HFFc6 (cell line): ENCODE results near the gene ANO6. TPM values are rescaled to one million over a fixed set of nuclear protein-coding genes. Genes with fewer than 3 reads are reported as not detected.

Source experiments
- DNase-seq: peaks from one replicate; pipeline ENCODE4 v3.0.0-alpha.2; 2018
- H3K27ac Mint-ChIP-seq: 2 replicates; pipeline ENCODE4 v1.8.0; 2020; ENCODE audit warnings: mild to moderate bottlenecking, mixed read lengths
- H3K27me3 Mint-ChIP-seq: 2 replicates; pipeline ENCODE4 v1.8.0; 2021; ENCODE audit warnings: mild to moderate bottlenecking, moderate library complexity, mixed read lengths; ENCODE audit not compliant: insufficient read depth
- H3K36me3 Mint-ChIP-seq: 2 replicates; pipeline ENCODE4 v1.8.0; 2021; ENCODE audit warnings: low read depth, mixed read lengths
- H3K4me1 Mint-ChIP-seq: 2 replicates; pipeline ENCODE4 v1.8.0; 2020; ENCODE audit warnings: low read depth, mixed read lengths
- H3K4me3 Mint-ChIP-seq: 2 replicates; pipeline ENCODE4 v1.8.0; 2020; ENCODE audit warnings: mild to moderate bottlenecking, moderate library complexity, mixed read lengths
- H3K9me3 Mint-ChIP-seq: 2 replicates; pipeline ENCODE4 v1.8.0; 2020; ENCODE audit warnings: mild to moderate bottlenecking, mixed read lengths
- total RNA-seq, 6 experiments: library from RNA; stranded (reverse); fragmentation: NEBNext Ultra II Directional; extraction: Animal tissue kit (Norgen Biotek cat#: 25700); gene quantifications; 2 replicates in 1 of 6; 3 replicates in 5 of 6; pipeline ENCODE4 v1.2.3, GENCODE V29; 2021
- TF ChIP-seq, protein P1 (sequence below): fragments of 200-600 bp; sonication (generic); IDR thresholded peaks from 2 replicates; pipeline ENCODE4 v1.5.0; 2021; ENCODE audit warnings: antibody characterized with exemption, mild to moderate bottlenecking

ANO6 gene
- total RNA-seq, 6 experiments from 2014 or later = 44.4 to 58.6 (median 53.3) TPM

DNA sequence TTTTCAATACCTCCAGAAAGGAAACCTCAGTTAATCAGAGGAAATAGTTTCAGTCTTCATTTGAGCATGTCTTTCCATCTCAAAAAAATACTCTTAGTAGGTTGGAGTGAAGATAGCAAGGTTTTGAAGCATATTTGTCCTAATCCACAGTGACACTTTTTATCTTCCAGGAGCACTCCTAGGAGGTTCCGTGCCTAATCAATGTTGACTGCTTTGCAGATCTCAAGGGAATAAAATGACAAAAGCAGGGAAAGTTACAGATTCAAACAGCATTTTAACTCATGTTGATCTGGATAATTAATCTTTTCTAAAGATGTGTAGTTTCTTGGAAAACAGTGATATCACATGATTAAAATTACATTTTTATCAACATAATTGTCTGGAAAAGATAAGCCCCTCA, 213.9 kb downstream of the ANO6 start:
- H3K27ac Mint-ChIP-seq = no peak overlapping the region
- no peaks in the 10 kb centered on the region; the same call in 1 of the 2 replicates for H3K27me3 Mint-ChIP-seq
- peaks cover 62% of the 10 kb centered on the region for H3K36me3 Mint-ChIP-seq
- H3K4me1 Mint-ChIP-seq = peaks cover 27% of the 10 kb centered on the region
- DNase-seq = no peak
- H3K9me3 Mint-ChIP-seq = no peaks in the 10 kb centered on the region
- TF ChIP-seq, protein P1, sequence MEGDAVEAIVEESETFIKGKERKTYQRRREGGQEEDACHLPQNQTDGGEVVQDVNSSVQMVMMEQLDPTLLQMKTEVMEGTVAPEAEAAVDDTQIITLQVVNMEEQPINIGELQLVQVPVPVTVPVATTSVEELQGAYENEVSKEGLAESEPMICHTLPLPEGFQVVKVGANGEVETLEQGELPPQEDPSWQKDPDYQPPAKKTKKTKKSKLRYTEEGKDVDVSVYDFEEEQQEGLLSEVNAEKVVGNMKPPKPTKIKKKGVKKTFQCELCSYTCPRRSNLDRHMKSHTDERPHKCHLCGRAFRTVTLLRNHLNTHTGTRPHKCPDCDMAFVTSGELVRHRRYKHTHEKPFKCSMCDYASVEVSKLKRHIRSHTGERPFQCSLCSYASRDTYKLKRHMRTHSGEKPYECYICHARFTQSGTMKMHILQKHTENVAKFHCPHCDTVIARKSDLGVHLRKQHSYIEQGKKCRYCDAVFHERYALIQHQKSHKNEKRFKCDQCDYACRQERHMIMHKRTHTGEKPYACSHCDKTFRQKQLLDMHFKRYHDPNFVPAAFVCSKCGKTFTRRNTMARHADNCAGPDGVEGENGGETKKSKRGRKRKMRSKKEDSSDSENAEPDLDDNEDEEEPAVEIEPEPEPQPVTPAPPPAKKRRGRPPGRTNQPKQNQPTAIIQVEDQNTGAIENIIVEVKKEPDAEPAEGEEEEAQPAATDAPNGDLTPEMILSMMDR = no peak
- H3K4me3 Mint-ChIP-seq = no peak overlapping the region

DNA sequence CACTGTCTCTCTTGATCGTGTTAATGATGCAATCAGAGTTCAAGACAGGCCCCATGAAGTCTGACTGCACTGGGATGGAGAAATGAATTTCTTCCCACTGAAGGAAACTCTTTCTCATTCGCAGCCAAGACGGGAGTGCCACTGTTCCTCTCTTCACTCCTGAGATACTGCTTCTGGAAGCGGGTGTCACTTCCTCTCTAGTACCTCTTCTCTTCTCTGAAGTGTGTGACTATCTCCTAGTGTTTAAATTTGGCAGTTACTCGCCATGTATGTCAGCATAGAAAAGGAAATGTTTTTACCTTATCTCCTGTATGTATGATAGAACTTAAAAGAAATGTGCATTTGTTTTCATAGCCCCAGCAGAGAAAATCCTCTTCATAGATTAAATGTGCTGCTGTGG, 215.2 kb downstream of the ANO6 start:
- Mint-ChIP-seq H3K4me1 (peaks cover 27% of the 10 kb centered on the region), H3K4me3 (no peak overlapping the region), H3K9me3 (no peaks in the 10 kb centered on the region), H3K27me3 (no peaks in the 10 kb centered on the region; the same call in 1 of the 2 replicates), H3K36me3 (peaks cover 61% of the 10 kb centered on the region), H3K27ac (no peak overlapping the region)
- DNase-seq = no peak
- TF ChIP-seq, protein P1 = no peak

DNA sequence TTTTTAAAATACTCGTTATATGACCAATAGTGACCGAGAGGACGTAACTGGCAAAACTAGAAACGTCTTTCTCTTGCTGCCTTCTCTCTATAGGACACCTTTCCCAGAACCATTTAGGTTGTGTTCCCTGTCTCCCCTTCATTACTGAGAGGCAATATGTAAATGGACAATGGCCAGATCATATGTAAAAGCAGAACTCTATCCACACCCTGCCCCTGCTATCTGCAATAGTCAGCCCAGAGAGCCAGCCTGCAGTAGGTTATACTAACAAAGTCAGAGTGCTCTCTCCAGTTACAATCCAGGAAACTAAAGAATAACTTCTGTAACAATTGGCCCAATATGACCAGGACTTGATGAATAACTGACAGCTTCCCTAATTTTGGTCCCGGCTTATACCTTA, 216.8 kb downstream of the ANO6 start:
- no peaks in the 10 kb centered on the region for H3K9me3 Mint-ChIP-seq
- H3K4me1 Mint-ChIP-seq = peaks cover 18% of the 10 kb centered on the region
- TF ChIP-seq, protein P1 = no peak
- no peaks in the 10 kb centered on the region; the same call in 1 of the 2 replicates for H3K27me3 Mint-ChIP-seq
- H3K4me3 Mint-ChIP-seq = no peak overlapping the region
- peaks cover 46% of the 10 kb centered on the region for H3K36me3 Mint-ChIP-seq
- DNase-seq = no peak
- no peak overlapping the region for H3K27ac Mint-ChIP-seq

DNA sequence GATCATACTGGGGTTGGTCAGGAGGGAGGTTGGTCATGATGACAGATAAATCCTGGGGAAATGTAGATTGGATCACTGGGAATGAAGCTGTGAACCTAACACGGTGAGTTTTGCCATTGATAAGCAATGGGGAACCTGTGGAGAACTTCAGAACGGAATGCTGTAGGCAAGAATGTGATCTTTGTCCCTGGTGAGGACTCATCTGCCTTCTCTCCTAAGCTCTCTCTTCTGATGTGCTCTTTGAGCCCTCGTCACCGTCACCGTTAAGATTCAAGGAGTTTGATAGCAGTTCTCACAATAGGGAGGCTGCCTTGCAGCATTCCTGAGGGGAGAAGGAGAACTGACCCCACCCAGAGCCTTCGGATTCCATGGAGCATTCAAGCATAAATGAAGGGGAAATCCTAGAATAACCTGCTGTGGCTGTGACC, 217.6 kb downstream of the ANO6 start:
- DNase-seq = no peak
- no peak overlapping the region for H3K4me3 Mint-ChIP-seq

DNA sequence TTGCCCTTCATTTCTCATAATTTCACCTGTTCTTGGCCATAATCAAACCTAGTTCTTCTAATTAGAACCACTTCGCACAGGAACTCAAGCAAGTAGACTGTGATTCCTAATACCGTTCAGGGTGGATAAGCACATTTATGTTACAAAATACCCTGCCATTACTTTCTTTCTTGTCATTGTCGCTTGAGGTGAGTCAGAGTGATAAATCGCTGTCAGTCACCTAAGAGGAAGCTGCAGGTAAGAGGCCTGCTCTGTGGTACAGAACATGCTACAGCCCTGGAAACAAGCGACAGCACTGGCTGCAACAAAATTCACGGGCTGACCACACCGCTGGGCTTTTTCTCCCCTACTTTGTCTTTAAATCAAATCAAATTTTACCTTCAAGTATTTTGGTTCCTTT, 218.2 kb downstream of the ANO6 start:
- no peak overlapping the region for H3K4me3 Mint-ChIP-seq
- no peak overlapping the region for H3K27ac Mint-ChIP-seq
- no peaks in the 10 kb centered on the region; the same call in 1 of the 2 replicates for H3K27me3 Mint-ChIP-seq
- TF ChIP-seq, protein P1 = no peak
- H3K36me3 Mint-ChIP-seq = peaks cover 42% of the 10 kb centered on the region
- peaks cover 18% of the 10 kb centered on the region for H3K4me1 Mint-ChIP-seq
- no peaks in the 10 kb centered on the region for H3K9me3 Mint-ChIP-seq
- no peak for DNase-seq

More for the DNA sequence above, 217.6 kb downstream of the ANO6 start:
- Mint-ChIP-seq H3K27me3 (no peaks in the 10 kb centered on the region; the same call in 1 of the 2 replicates), H3K36me3 (peaks cover 46% of the 10 kb centered on the region), H3K4me1 (peaks cover 18% of the 10 kb centered on the region), H3K9me3 (no peaks in the 10 kb centered on the region), H3K27ac (no peak overlapping the region)
- TF ChIP-seq, protein P1 = no peak
